ENCODE measurements around the gene ASXL3.

- TF ChIP-seq SP1 (IDR thresholded peaks at IDR 0.05) (no peak), FOXM1 (IDR thresholded peaks at IDR 0.05; ENCODE audit: borderline replicate concordance) (no peak), BHLHE40 (IDR thresholded peaks at IDR 0.05; ENCODE audit: borderline replicate concordance) (no peak), ELF4 (IDR thresholded peaks at IDR 0.05) (no peak), PKNOX1 (IDR thresholded peaks at IDR 0.05) (no peak), NFRKB (IDR thresholded peaks at IDR 0.05) (no peak), TARDBP (IDR thresholded peaks at IDR 0.05) (no peak), FOXK2 (IDR thresholded peaks at IDR 0.05) (no peak), SUZ12 (IDR thresholded peaks at IDR 0.05) (no peak), CTBP1 (IDR thresholded peaks at IDR 0.05; ENCODE audit: borderline replicate concordance) (no peak), ZNF384 (IDR thresholded peaks at IDR 0.05) (no peak), FOXA1 (IDR thresholded peaks at IDR 0.05) (no peak), LEF1 (IDR thresholded peaks at IDR 0.05; ENCODE audit: borderline replicate concordance) (no peak), L3MBTL2 (conservative IDR thresholded peaks at IDR 0.05) (no peak)
Measured at GRCh38 chr18:33677891-33678290, 99.9 kb downstream of the ASXL3 start.
